HG02588 (cell line): Measurements from ENCODE around the gene JSRP1.

ENCODE experiments used
- ATAC-seq: cut with Tn5 transposase; IDR thresholded peaks from one replicate; pipeline ENCODE4 v1.9.1; 2021; ENCODE audit warnings: mild to moderate bottlenecking, moderate library complexity; ENCODE audit not compliant: unreplicated experiment

Gene JSRP1

GRCh38 chr19:2219726-2220125 is 36.5 kb downstream of the JSRP1 start:
- no peak for ATAC-seq

DNA sequence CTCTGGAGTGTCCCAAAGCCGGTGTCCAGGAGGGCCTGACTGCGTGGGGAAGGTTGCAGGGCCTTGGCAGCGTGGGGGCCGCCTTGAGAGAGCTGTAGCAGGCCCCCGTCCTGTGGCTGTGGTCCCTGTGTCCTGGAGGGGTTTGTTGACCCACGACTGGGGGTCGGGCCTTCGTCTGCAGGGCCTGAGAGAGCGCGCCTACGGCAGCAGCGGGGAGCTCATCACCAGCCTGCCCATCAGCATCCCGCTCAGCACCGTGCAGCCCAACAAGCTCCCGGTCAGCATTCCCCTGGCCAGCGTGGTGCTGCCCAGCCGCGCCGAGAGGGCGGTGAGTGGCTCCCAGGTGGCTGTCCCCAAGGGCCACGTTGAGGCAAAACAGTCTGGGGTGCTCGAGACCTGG is 38.6 kb downstream of the JSRP1 start:
- no peak for ATAC-seq

DNA sequence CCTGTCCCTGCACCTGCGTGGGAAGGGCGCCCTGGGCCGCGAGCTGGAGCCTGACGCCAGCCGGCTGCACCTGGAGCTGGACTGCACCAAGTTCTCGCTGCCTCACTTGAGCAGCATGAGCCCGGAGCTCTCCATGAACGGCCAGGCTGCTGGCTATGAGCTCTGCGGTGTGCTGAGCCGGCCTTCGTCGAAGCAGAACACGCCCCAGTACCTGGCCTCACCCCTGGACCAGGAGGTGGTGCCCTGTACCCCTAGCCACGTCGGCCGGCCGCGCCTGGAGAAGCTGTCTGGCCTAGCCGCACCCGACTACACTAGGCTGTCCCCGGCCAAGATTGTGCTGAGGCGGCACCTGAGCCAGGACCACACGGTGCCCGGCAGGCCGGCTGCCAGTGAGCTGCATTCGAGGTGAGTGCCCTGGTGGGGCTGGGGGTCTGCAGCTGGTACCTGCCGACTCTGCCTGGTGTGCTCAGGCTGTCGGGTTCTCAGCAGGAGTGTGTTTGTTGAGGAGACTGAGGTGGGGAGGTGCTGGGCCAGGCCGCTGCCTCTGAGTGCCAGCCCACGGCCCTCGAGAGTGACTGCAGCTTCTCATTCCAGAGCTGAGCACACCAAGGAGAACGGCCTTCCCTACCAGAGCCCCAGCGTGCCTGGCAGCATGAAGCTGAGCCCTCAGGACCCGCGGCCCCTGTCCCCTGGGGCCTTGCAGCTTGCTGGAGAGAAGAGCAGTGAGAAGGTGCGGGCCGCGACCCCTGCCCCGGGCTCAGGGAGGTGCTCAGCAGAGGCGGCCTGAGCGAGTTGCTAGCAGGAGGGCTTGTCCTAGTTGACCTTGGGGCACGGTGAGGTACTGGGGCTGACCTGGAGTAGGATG is 39.6 kb downstream of the JSRP1 start:
- no peak for ATAC-seq

DNA sequence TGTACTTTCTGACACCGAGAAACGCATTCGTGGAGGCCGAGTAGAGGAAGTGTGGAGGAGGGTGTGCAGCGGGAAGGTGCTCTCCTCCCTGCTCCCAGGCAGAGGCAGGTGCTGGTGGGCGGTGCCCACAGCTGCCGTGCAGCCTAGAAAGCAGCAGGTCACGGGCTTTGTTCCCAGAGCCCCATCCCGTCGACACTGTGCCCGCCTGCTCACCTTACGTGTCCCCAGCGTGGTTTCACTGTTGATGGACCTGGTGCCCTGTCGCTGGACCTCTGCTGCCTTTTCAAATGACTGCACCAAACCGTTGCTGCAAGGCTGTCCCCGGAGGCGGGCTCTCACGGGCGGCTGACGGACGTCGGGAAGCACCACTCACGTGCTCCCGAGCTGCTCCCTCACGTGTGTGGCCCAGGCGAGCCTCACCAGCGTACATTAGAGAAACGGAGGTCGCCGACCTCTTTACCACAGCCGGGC is 40.9 kb downstream of the JSRP1 start:
- no peak for ATAC-seq

- ATAC-seq, result no peak
Measured at GRCh38 chr19:2214251-2214650, 42.0 kb downstream of the JSRP1 start.

DNA sequence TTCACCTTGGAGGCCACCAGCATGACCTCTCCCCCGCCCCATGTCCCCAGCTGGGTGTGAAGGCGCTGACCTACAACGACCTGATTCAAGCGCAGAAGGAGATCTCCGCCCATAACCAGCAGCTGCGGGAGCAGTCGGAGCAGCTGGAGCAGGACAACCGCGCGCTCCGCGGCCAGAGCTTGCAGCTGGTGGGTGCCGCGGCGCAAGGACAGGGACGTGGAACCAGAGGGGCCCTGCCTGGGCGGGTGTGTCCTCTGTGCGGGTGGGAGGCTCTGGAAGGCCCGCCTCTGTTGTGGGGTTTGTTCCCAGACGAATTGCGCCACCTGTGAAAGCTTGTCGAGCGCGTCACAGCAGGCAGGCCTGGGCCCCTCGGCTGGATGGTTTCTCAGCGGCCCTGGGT is 42.4 kb downstream of the JSRP1 start:
- ATAC-seq, result no peak

- no peak for ATAC-seq
Measured at GRCh38 chr19:2212861-2213711, 43.1 kb downstream of the JSRP1 start.

- no peak for ATAC-seq
Measured at GRCh38 chr19:2210987-2211740, 45.1 kb downstream of the JSRP1 start.

GRCh38 chr19:2210206-2210605 is 46.0 kb downstream of the JSRP1 start:
- no peak for ATAC-seq

DNA sequence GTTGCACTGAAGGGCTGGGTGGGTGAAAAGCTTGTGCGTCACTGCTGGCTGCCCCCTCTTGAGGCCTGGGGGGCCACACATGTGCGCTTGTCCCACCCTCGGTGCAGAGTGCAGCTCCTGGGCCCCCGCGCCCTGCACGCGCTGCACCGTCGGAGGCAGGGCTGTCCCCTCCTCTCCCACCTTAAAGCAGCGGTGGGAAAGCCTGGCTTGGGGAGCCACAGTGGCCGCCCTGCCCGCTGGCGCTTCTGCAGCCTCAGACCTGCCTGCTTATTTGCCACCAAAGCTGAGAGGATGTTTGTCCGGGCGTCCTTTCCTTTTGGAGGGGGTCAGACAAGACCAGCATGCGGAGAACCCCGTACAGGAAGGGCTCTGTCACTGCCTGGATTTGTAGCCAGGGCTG is 46.8 kb downstream of the JSRP1 start:
- ATAC-seq, result no peak

- no peak for ATAC-seq
Measured at GRCh38 chr19:2208975-2209374, 47.2 kb downstream of the JSRP1 start.

DNA sequence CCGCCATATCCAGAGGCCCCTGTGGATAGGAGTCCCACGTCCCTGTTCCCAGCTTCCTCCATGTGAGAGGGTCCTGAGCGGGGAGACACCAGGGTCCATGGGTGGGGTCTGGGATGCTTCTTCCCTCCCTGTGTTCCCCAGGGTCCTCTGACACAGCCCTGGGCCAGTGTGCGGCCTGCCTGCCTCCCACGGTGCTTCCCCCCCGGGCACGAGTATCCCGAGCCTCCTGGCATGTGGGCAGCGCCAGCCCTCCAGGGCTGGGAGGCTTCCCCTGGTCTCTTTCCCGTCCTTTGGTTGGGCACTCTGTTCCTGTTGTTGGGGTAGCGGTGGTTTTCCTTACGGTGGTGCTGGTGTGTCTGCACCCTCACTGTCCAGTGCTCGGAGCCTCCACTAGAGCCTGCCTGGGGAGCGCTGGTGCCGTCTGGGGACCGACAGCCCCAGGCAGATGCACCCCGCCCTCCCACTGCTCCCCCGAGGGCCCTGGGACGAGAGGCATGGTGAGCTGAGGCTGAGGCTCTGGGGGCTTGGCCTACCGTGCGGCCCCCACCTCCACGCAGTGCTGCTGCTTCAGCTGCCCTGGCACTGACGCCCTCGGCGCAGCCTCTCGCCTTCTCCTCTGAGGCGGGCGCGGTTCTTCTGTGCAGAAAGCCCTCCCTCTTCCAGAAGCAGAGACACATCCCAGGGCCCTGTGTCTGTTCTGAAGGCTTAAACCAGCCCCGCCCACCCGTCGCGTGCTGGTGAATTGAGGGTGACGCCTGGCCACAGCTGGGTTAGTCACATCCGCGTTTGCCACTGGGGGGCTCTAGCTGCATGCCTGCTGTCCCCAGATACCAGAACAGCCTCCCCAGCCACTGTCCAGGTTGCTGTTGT is 48.0 kb downstream of the JSRP1 start:
- no peak for ATAC-seq

- no peak for ATAC-seq
Measured at GRCh38 chr19:2207008-2207407, 49.2 kb downstream of the JSRP1 start.

- no peak for ATAC-seq
Measured at GRCh38 chr19:2202366-2202765, 53.9 kb downstream of the JSRP1 start.
